Hepatocyte (in vitro differentiated cells): Measurements from ENCODE around the gene ELK3. TPM values are rescaled to one million over a fixed set of nuclear protein-coding genes. Genes with fewer than 3 reads are reported as not detected.

Experiments
- DNase-seq: peaks from one replicate; pipeline ENCODE4 v3.0.0-alpha.2; 2016; ENCODE audit warnings: low spot score
- H2AFZ ChIP-seq: fragments of 200-600 bp; sonication (generic); 2 replicates; pipeline ENCODE4 v1.6.0; 2016; ENCODE audit warnings: antibody characterized with exemption, mild to moderate bottlenecking
- H3K27ac ChIP-seq: fragments of 200-600 bp; sonication (generic); 2 replicates; pipeline ENCODE4 v1.5.1; 2016; ENCODE audit warnings: mild to moderate bottlenecking
- H3K27me3 ChIP-seq: fragments of 200-600 bp; sonication (generic); 2 replicates; pipeline ENCODE4 v1.6.1; 2016
- H3K36me3 ChIP-seq: fragments of 200-600 bp; sonication (generic); replicated peaks from 2 replicates; pipeline ENCODE4 v1.5.1; 2016; ENCODE audit warnings: low read depth; ENCODE audit not compliant: insufficient read depth
- H3K4me1 ChIP-seq: fragments of 200-600 bp; sonication (generic); 2 replicates; pipeline ENCODE4 v1.5.1; 2016; ENCODE audit warnings: mild to moderate bottlenecking, moderate library complexity; ENCODE audit not compliant: insufficient read depth
- H3K4me2 ChIP-seq: fragments of 200-600 bp; sonication (generic); 2 replicates; pipeline ENCODE4 v1.6.0; 2016
- H3K4me3 ChIP-seq: fragments of 200-600 bp; sonication (generic); 2 replicates; pipeline ENCODE4 v1.5.1; 2016; ENCODE audit warnings: mild to moderate bottlenecking
- H3K79me2 ChIP-seq: fragments of 200-600 bp; sonication (generic); 2 replicates; pipeline ENCODE4 v1.6.0; 2017; ENCODE audit warnings: mild to moderate bottlenecking
- H3K9me2 ChIP-seq: fragments of 200-600 bp; sonication (generic); replicated peaks from 2 replicates; pipeline ENCODE4 v1.6.0; 2017; ENCODE audit warnings: mild to moderate bottlenecking; ENCODE audit not compliant: insufficient read depth
- H3K9me3 ChIP-seq: fragments of 200-600 bp; sonication (generic); 2 replicates; pipeline ENCODE4 v1.5.1; 2016; ENCODE audit warnings: low read depth, mild to moderate bottlenecking
- H4K20me1 ChIP-seq: fragments of 200-600 bp; sonication (generic); 2 replicates; pipeline ENCODE4 v1.6.0; 2016; ENCODE audit warnings: mild to moderate bottlenecking; ENCODE audit not compliant: insufficient read depth, poor library complexity, severe bottlenecking
- EZH2 ChIP-seq: fragments of 200-600 bp; sonication (generic); IDR thresholded peaks from 2 replicates; pipeline ENCODE4 v1.6.1; 2016; ENCODE audit warnings: antibody characterized with exemption, mild to moderate bottlenecking, borderline replicate concordance
- EZH2phosphoT487 ChIP-seq: fragments of 200-600 bp; sonication (generic); IDR thresholded peaks from one replicate; pipeline ENCODE4 v1.6.1; 2018; ENCODE audit warnings: antibody characterized with exemption, mild to moderate bottlenecking, low read depth, moderate library complexity; ENCODE audit not compliant: unreplicated experiment, severe bottlenecking
- WGBS: methylation state at CpG from one replicate; pipeline ENCODE4 v1.1.6; 2016; ENCODE audit warnings: low lambda C conversion rate; ENCODE audit errors: missing lambda C conversion rate; 5-methylcytosine and 5-hydroxymethylcytosine counted together
- polyA plus RNA-seq: library from polyadenylated mRNA; unstranded; fragments of >200 nt; fragmentation: Nextera tagmentation; extraction: Ambion mirVana; gene quantifications from 2 replicates; pipeline ENCODE4 v1.2.1, GENCODE V29; 2016
- total RNA-seq: library from RNA; depleted of rRNA; stranded (reverse); fragments of >200 nt; gene quantifications from 2 replicates; pipeline ENCODE4 v1.2.3, GENCODE V29; 2014
- TF ChIP-seq, protein P1 (sequence below): fragments of 200-600 bp; sonication (generic); IDR thresholded peaks from 2 replicates; pipeline ENCODE4 v1.5.1; 2016; ENCODE audit warnings: antibody characterized with exemption, mild to moderate bottlenecking; ENCODE audit not compliant: poor library complexity

ELK3 gene
- total and polyA plus RNA-seq, 2 experiments from 2014 or later: 12.1 to 12.9 TPM

DNA sequence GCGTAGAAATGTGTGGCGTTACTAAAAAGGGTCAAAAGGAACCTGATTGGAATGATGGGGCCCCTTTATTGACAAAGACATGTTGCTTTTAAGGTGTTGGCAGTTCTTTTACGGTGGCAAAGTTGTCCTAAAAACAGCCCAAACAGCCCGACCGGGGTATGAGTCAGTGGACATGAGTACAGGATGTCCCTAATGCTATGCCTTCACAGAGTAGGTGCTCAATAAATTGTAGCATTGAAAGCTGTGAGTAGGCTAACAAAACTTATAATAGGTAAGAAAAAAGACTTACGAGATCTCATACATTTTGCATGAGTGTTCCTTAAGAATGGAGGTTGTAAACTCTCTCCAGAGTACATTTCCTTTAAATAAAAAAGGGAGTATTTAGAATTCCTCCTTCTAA, 2.6 kb downstream of the ELK3 start:
- Histone ChIP-seq H3K27me3 (no peaks in the 10 kb centered on the region), H3K27ac (peak overlapping the region; percentile 92), H2AFZ (no peak overlapping the region), H3K79me2 (peaks cover 32% of the 10 kb centered on the region), H3K9me2 (no peaks in the 10 kb centered on the region), H3K9me3 (no peaks in the 10 kb centered on the region), H3K4me2 (peak overlapping the region; percentile 98), H3K4me1 (peaks cover 7% of the 10 kb centered on the region), H3K4me3 (no peak overlapping the region), H3K36me3 (no peaks in the 10 kb centered on the region), H4K20me1 (no peaks in the 10 kb centered on the region)
- TF ChIP-seq EZH2phosphoT487: no peak
- TF ChIP-seq, protein P1, sequence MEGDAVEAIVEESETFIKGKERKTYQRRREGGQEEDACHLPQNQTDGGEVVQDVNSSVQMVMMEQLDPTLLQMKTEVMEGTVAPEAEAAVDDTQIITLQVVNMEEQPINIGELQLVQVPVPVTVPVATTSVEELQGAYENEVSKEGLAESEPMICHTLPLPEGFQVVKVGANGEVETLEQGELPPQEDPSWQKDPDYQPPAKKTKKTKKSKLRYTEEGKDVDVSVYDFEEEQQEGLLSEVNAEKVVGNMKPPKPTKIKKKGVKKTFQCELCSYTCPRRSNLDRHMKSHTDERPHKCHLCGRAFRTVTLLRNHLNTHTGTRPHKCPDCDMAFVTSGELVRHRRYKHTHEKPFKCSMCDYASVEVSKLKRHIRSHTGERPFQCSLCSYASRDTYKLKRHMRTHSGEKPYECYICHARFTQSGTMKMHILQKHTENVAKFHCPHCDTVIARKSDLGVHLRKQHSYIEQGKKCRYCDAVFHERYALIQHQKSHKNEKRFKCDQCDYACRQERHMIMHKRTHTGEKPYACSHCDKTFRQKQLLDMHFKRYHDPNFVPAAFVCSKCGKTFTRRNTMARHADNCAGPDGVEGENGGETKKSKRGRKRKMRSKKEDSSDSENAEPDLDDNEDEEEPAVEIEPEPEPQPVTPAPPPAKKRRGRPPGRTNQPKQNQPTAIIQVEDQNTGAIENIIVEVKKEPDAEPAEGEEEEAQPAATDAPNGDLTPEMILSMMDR: no peak
- TF ChIP-seq EZH2: no peak
- DNase-seq: no peak
- 61% methylated on average over 6 of the region's 6 CpGs for WGBS

DNA sequence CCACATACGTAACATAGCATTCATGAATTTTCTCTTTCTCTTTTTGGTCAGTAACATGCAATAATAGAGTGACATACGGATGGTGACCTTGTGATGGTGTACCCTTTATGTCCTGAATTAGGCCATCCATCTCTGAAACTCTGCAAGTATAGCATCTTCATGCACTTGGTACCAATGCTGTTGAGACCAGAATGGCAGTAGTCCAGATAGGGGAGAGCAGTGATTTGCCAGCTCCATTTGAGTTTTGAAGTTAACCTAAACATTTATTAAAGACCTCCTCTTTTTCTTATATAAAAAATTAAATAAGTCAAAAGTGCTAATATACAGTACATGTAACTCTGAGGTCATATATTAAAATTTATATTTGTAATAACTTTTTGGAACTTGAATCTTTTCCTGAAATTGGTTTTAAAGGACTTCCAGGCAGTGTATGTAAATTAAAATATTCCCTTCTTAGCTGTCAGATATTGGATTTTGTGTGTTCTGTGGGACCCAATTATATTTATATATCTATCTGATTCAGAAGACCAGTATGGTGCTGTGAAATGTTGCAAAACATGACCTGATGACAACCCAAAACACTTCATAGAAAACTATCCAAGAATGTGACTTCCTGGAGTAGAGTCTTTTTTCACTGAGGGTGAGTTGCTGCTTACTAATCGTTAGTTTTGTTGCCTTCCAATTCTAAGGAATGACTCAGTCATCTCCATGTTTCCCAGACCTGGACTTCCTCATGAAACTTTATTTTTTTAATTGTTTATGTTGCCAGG, 3.5 kb downstream of the ELK3 start:
- no peak for DNase-seq
- H3K4me3 ChIP-seq: no peak overlapping the region
- no peaks in the 10 kb centered on the region for H3K27me3 ChIP-seq
- no peaks in the 10 kb centered on the region for H3K36me3 ChIP-seq
- peaks cover 32% of the 10 kb centered on the region for H3K79me2 ChIP-seq
- H3K4me1 ChIP-seq: peaks cover 7% of the 10 kb centered on the region
- H4K20me1 ChIP-seq: no peaks in the 10 kb centered on the region
- 43% methylated on average over 3 of the region's 3 CpGs for WGBS
- no peaks in the 10 kb centered on the region for H3K9me3 ChIP-seq
- peak overlapping the region; percentile 98 for H3K4me2 ChIP-seq
- H3K27ac ChIP-seq: peak overlapping the region; percentile 92
- TF ChIP-seq EZH2: no peak
- TF ChIP-seq EZH2phosphoT487: no peak
- TF ChIP-seq, protein P1: no peak
- H3K9me2 ChIP-seq: no peaks in the 10 kb centered on the region
- H2AFZ ChIP-seq: no peak overlapping the region

DNA sequence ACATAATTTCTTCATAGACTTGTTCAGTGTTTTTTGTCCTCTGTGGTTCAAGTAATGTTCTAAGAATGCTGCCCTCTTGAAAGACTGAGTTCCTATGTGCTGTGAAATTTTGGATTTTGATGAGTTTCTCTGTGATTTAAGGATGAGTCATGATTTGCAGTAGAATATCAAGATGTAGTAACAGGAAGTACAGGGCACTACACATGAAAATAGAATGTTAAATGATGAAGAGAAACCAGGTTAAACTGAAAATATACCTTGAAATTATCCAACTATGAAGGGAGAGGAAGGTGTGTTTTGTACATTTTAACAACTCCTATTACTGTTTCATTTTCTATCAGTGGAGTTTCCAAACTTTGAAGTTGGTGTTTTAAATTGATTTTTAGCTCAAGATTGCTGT, 4.8 kb downstream of the ELK3 start:
- Histone ChIP-seq H3K27ac (no peak overlapping the region), H3K4me2 (no peak overlapping the region), H3K9me2 (no peaks in the 10 kb centered on the region), H2AFZ (no peak overlapping the region), H4K20me1 (no peaks in the 10 kb centered on the region), H3K36me3 (no peaks in the 10 kb centered on the region), H3K9me3 (no peaks in the 10 kb centered on the region), H3K4me3 (no peak overlapping the region), H3K4me1 (peaks cover 7% of the 10 kb centered on the region), H3K79me2 (peaks cover 33% of the 10 kb centered on the region), H3K27me3 (no peaks in the 10 kb centered on the region)
- no peak for DNase-seq
- TF ChIP-seq EZH2phosphoT487 (no peak), EZH2 (no peak)
- TF ChIP-seq, protein P1: no peak
